ENCODE data around the gene ZCCHC2. TPM values are rescaled to one million over a fixed set of nuclear protein-coding genes. Genes with fewer than 3 reads are reported as not detected.

Gene ZCCHC2
- total RNA-seq, 1 experiment from 2014 or later: 11.5 TPM

GRCh38 chr18:62601871-62602270 lies 79.0 kb downstream of the ZCCHC2 start:
- H3K36me3 ChIP-seq (ENCODE audit: insufficient read depth, low read length, poor library complexity, severe bottlenecking): no peaks in the 10 kb centered on the region
- no peaks in the 10 kb centered on the region for H3K9me3 ChIP-seq (ENCODE audit: low read depth, low read length, poor library complexity, severe bottlenecking)
- TF ChIP-seq CTCF (conservative IDR thresholded peaks at IDR 0.05; ENCODE audit: low read depth, low read length) (no peak), EZH2 (IDR thresholded peaks at IDR 0.05; ENCODE audit: borderline replicate concordance, low read depth, low read length, poor library complexity, severe bottlenecking) (no peak)
- intact Hi-C loops (cut with micrococcal nuclease; ENCODE audit: unreplicated experiment): loop anchor here (10.0 kb wide), 1 partner anchor 193 kb away; no protein-coding TSS in a partner anchor
- H3K27ac ChIP-seq (ENCODE audit: low read depth, low read length, poor library complexity, severe bottlenecking): no peak overlapping the region
- no peak overlapping the region for H3K4me3 ChIP-seq (ENCODE audit: low read depth, low read length, poor library complexity, severe bottlenecking)
- no peak for DNase-seq (ENCODE audit: low spot score)
- no peaks in the 10 kb centered on the region for H3K4me1 ChIP-seq (ENCODE audit: insufficient read depth, low read length, poor library complexity, severe bottlenecking)
- BruUV-seq (replicated peaks): no TSS peak
- POLR2A ChIA-PET (ENCODE audit: low non-redundant PET): no interaction called here
- H3K27me3 ChIP-seq (replicated peaks; ENCODE audit: insufficient read depth, low read depth, low read length, poor library complexity): peaks cover 24% of the 10 kb centered on the region
- CTCF ChIA-PET: no interaction called here

GRCh38 chr18:62602706-62603105 lies 79.9 kb downstream of the ZCCHC2 start:
- ChIA-PET CTCF (no interaction called here), POLR2A (ENCODE audit: low non-redundant PET) (no interaction called here)
- intact Hi-C loops (cut with micrococcal nuclease; ENCODE audit: unreplicated experiment): loop anchor here (10.0 kb wide), 1 partner anchor 192 kb away; no protein-coding TSS in a partner anchor
- Histone ChIP-seq H3K4me1 (ENCODE audit: insufficient read depth, low read length, poor library complexity, severe bottlenecking) (no peaks in the 10 kb centered on the region), H3K9me3 (ENCODE audit: low read depth, low read length, poor library complexity, severe bottlenecking) (no peaks in the 10 kb centered on the region), H3K4me3 (ENCODE audit: low read depth, low read length, poor library complexity, severe bottlenecking) (no peak overlapping the region), H3K27ac (ENCODE audit: low read depth, low read length, poor library complexity, severe bottlenecking) (no peak overlapping the region), H3K36me3 (ENCODE audit: insufficient read depth, low read length, poor library complexity, severe bottlenecking) (no peaks in the 10 kb centered on the region), H3K27me3 (replicated peaks; ENCODE audit: insufficient read depth, low read depth, low read length, poor library complexity) (peaks cover 16% of the 10 kb centered on the region)
- BruUV-seq (replicated peaks): no TSS peak
- TF ChIP-seq CTCF (conservative IDR thresholded peaks at IDR 0.05; ENCODE audit: low read depth, low read length): no peak
- no peak for TF ChIP-seq EZH2 (IDR thresholded peaks at IDR 0.05; ENCODE audit: borderline replicate concordance, low read depth, low read length, poor library complexity, severe bottlenecking)
- DNase-seq (ENCODE audit: low spot score): no peak

- H3K9me3 ChIP-seq (ENCODE audit: low read depth, low read length, poor library complexity, severe bottlenecking): no peaks in the 10 kb centered on the region
- no peaks in the 10 kb centered on the region for H3K36me3 ChIP-seq (ENCODE audit: insufficient read depth, low read length, poor library complexity, severe bottlenecking)
- intact Hi-C loops (cut with micrococcal nuclease; ENCODE audit: unreplicated experiment): loop anchor here (10.0 kb wide), 1 partner anchor 192 kb away; no protein-coding TSS in a partner anchor
- CTCF ChIA-PET: no interaction called here
- H3K27ac ChIP-seq (ENCODE audit: low read depth, low read length, poor library complexity, severe bottlenecking): no peak overlapping the region
- no peak overlapping the region for H3K4me3 ChIP-seq (ENCODE audit: low read depth, low read length, poor library complexity, severe bottlenecking)
- BruUV-seq (replicated peaks): no TSS peak
- peaks cover 13% of the 10 kb centered on the region for H3K27me3 ChIP-seq (replicated peaks; ENCODE audit: insufficient read depth, low read depth, low read length, poor library complexity)
- no peaks in the 10 kb centered on the region for H3K4me1 ChIP-seq (ENCODE audit: insufficient read depth, low read length, poor library complexity, severe bottlenecking)
- POLR2A ChIA-PET (ENCODE audit: low non-redundant PET): no interaction called here
- no peak for TF ChIP-seq EZH2 (IDR thresholded peaks at IDR 0.05; ENCODE audit: borderline replicate concordance, low read depth, low read length, poor library complexity, severe bottlenecking)
- no peak for TF ChIP-seq CTCF (conservative IDR thresholded peaks at IDR 0.05; ENCODE audit: low read depth, low read length)
- DNase-seq (ENCODE audit: low spot score): no peak
These were observed 80.4 kb downstream of the ZCCHC2 start for GRCh38 chr18:62603211-62603610.
